Activated effector memory CD4-positive, alpha-beta T cell treated with anti-CD3 and anti-CD28 coated beads, Interleukin-2, amount 50 U/mL, for 16 hours (primary cell): ENCODE data around the gene FOXI1.
"Not testable (repeated sequence)": the region's sequence is repeated elsewhere in the genome, so short reads cannot be mapped to it uniquely, and the experiment has no call there.

Source experiments
- DNase-seq: peaks from one replicate; pipeline ENCODE4 v3.0.0-alpha.2; 2020

FOXI1 gene

GRCh38 chr5:170094329-170094728, 11.4 kb upstream of the FOXI1 start:
- DNase-seq = not testable (repeated sequence)

GRCh38 chr5:170095646-170096045, 10.1 kb upstream of the FOXI1 start:
- DNase-seq = no peak

- DNase-seq = no peak
These were observed 7.8 kb upstream of the FOXI1 start for GRCh38 chr5:170097934-170098333.

GRCh38 chr5:170100066-170100943, 5.4 kb upstream of the FOXI1 start:
- peak; percentile 84 for DNase-seq

- DNase-seq = no peak
These were observed 2.2 kb upstream of the FOXI1 start for GRCh38 chr5:170103447-170103846.

GRCh38 chr5:170104299-170104698, 1.4 kb upstream of the FOXI1 start:
- DNase-seq = no peak

GRCh38 chr5:170104710-170105109, 987 bp upstream of the FOXI1 start:
- DNase-seq = no peak

GRCh38 chr5:170107674-170108073, 2.0 kb downstream of the FOXI1 start:
- no peak for DNase-seq

GRCh38 chr5:170108266-170108785, 2.6 kb downstream of the FOXI1 start:
- DNase-seq = no peak

- DNase-seq = no peak
These were observed 3.6 kb downstream of the FOXI1 start for GRCh38 chr5:170109059-170110031.

GRCh38 chr5:170110403-170111087, 4.8 kb downstream of the FOXI1 start:
- no peak for DNase-seq

- DNase-seq = no peak
These were observed 5.5 kb downstream of the FOXI1 start for GRCh38 chr5:170111088-170111785.

GRCh38 chr5:170112876-170113521, 7.3 kb downstream of the FOXI1 start:
- DNase-seq = no peak

- no peak for DNase-seq
These were observed 7.8 kb downstream of the FOXI1 start for GRCh38 chr5:170113522-170113900.

- DNase-seq = no peak
These were observed 8.6 kb downstream of the FOXI1 start for GRCh38 chr5:170114271-170114670.

- no peak for DNase-seq
These were observed 10.2 kb downstream of the FOXI1 start for GRCh38 chr5:170115925-170116324.

GRCh38 chr5:170117736-170118135, 12.0 kb downstream of the FOXI1 start:
- DNase-seq = no peak

GRCh38 chr5:170120576-170120975, 14.9 kb downstream of the FOXI1 start:
- DNase-seq = no peak

- DNase-seq = no peak
These were observed 15.6 kb downstream of the FOXI1 start for GRCh38 chr5:170121321-170121720.

- DNase-seq = no peak
These were observed 20.4 kb downstream of the FOXI1 start for GRCh38 chr5:170126061-170126460.

GRCh38 chr5:170126626-170127025, 20.9 kb downstream of the FOXI1 start:
- no peak for DNase-seq

GRCh38 chr5:170131235-170131634, 25.5 kb downstream of the FOXI1 start:
- no peak for DNase-seq
